ENCODE measurements around the gene MMAB.

Gene MMAB

GRCh38 chr12:109559200-109559505 lies 14.2 kb downstream of the MMAB start:
- no peak for DNase-seq (ENCODE audit: low read depth)

- DNase-seq (ENCODE audit: low read depth) = no peak
These were observed 14.7 kb downstream of the MMAB start for GRCh38 chr12:109558374-109559199.

GRCh38 chr12:109557805-109558204 lies 15.5 kb downstream of the MMAB start:
- DNase-seq (ENCODE audit: low read depth) = no peak

- no peak for DNase-seq (ENCODE audit: low read depth)
These were observed 16.1 kb downstream of the MMAB start for GRCh38 chr12:109557200-109557599.

- no peak for DNase-seq (ENCODE audit: low read depth)
These were observed 17.6 kb downstream of the MMAB start for GRCh38 chr12:109555431-109556315.

GRCh38 chr12:109554761-109555160 lies 18.5 kb downstream of the MMAB start:
- no peak for DNase-seq (ENCODE audit: low read depth)

GRCh38 chr12:109553906-109554500 lies 19.3 kb downstream of the MMAB start:
- no peak for DNase-seq (ENCODE audit: low read depth)

GRCh38 chr12:109553483-109553882 lies 19.8 kb downstream of the MMAB start:
- DNase-seq (ENCODE audit: low read depth) = no peak

GRCh38 chr12:109552971-109553370 lies 20.3 kb downstream of the MMAB start:
- DNase-seq (ENCODE audit: low read depth) = no peak

- DNase-seq (ENCODE audit: low read depth) = no peak
These were observed 22.2 kb downstream of the MMAB start for GRCh38 chr12:109551108-109551507.

- DNase-seq (ENCODE audit: low read depth) = no peak
These were observed 23.0 kb downstream of the MMAB start for GRCh38 chr12:109550281-109550680.

GRCh38 chr12:109549613-109550270 lies 23.6 kb downstream of the MMAB start:
- DNase-seq (ENCODE audit: low read depth) = no peak

- DNase-seq (ENCODE audit: low read depth) = no peak
These were observed 25.0 kb downstream of the MMAB start for GRCh38 chr12:109548258-109548657.

GRCh38 chr12:109547286-109547685 lies 26.0 kb downstream of the MMAB start:
- DNase-seq (ENCODE audit: low read depth) = no peak

GRCh38 chr12:109545826-109546225 lies 27.5 kb downstream of the MMAB start:
- DNase-seq (ENCODE audit: low read depth) = no peak

- no peak for DNase-seq (ENCODE audit: low read depth)
These were observed 28.3 kb downstream of the MMAB start for GRCh38 chr12:109544955-109545531.

- no peak for DNase-seq (ENCODE audit: low read depth)
These were observed 30.4 kb downstream of the MMAB start for GRCh38 chr12:109542876-109543275.

GRCh38 chr12:109542014-109542413 lies 31.3 kb downstream of the MMAB start:
- DNase-seq (ENCODE audit: low read depth) = no peak

- DNase-seq (ENCODE audit: low read depth) = no peak
These were observed 31.9 kb downstream of the MMAB start for GRCh38 chr12:109541413-109541726.

GRCh38 chr12:109540526-109541412 lies 32.5 kb downstream of the MMAB start:
- DNase-seq (ENCODE audit: low read depth) = no peak

- DNase-seq (ENCODE audit: low read depth) = no peak
These were observed 33.8 kb downstream of the MMAB start for GRCh38 chr12:109539508-109539907.
